Fibroblast of skin of left quadriceps (primary cell): ENCODE measurements around the gene SMG6.

ENCODE experiments used
- DNase-seq, 2 experiments: peaks; one replicate each; pipeline ENCODE4 v3.0.0-alpha.2; 2013; ENCODE audit warnings: low read depth in 2 of 2

Gene SMG6

DNA sequence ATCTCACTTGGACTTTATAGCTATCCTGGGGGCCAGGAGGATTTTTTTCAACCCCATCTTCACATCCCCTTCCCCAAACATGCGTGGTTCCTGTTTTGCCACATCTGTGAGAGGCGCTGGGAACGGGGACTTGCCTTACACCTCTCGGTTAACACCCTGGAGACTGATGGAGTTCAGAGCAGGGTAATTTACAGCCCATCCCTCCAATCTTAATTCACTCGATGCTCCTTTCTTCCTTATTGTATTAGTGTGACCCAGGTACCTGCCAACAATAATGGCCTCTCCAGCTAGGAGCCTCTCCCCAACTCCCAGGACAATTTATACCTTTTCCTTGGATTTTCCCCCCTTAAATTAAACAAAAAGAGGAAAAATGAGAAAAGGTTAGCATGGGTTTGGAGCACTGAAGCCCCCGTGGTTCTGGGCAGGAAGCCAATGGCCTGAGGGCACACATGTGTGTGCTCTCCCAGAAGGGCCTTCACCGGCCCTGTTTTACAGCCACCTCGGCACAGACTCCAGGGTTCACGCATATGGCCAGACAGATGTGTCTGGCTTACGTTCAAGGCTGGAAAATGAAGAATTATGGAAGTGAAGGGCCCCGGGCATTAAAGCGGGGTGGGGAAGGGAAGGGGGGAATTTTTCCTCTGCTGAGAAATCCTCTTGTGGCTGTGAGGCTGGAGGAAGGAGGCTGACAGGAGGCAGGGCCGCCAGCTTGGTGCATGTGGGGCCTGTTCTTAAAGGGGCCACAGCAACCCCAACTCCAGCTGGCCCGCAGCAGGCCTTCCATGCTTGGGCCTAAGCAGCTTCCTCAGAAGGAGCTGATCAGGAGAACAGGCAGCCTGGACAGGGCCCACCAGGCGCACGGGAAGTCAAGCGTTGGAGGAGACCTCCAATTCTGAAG, 227.2 kb downstream of the SMG6 start:
- no peak for DNase-seq

DNA sequence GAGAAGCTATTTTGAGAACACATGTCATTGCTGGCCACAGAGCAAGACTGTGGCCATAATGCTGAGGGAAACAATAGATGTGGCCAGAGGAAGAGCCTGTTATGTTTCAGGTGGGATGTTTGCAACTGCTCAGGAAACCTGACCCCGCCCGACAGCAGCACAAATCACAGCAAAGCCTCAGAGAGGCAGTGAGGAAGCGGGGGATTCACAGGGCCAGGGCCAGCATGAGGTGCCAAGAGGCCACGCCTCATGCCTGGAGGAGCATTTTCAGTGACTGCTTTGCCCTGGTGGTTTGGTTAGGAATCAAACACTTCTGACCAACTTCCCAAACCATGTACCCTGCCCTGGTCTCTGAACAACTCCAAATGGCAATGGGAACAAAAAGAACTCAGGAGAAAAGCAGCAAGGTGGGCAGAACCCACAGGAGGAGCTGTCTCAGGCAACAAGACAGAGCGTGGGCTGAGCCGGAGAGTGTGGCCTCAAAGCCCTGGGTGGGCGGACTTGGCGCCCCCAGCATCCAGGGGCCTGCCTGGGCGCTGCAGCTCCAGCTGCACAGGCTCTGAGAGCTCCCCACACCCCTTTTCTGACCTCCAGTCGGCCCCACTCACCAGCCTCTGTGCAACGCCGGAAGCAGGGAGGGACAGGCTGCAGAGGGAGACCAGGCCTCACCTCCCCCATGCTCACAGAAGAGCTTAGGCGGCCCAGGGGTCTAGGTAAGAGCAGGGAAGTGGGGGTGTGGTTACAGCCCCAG, 228.1 kb downstream of the SMG6 start:
- DNase-seq: no peak

DNA sequence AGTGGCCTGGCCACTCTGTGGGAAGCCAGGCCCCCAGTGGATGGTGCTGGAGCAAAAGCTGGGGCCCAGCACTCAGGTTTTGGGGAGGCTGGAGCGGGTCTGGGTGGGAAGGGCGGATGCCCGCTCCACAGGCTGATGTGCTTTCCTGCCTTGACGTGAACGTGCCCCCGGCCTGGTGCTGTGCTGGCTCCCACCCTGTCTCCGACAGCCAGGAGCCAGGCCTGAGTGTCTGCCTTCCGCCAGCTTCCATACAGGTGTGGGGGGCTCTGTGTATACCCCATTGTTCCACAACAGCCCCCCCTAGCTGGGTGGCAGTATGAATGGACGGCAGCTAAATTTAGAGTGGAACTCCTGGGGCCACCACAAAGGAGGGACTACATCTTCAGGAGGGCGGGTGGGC, 228.7 kb downstream of the SMG6 start:
- no peak for DNase-seq

GRCh38 chr17:2071455-2072281, 231.9 kb downstream of the SMG6 start:
- no peak for DNase-seq

DNA sequence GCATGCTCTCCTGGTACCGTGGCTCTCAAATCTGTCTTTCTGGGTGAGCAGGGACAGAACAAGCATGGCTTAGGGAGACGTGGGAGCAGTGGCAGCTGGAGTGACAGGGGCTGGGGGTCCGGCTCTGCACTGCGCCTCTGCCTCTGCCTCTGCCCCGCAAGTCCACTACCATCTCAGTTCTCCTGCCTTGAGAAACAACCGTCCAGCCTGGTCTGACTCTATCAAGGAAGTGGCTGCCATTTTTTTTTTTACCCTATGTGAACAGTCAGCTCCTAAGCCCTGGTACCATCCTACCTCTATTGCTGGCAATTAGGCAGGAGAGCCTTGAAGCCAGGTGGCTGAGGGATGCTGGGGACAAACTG, 232.6 kb downstream of the SMG6 start:
- DNase-seq: no peak

DNA sequence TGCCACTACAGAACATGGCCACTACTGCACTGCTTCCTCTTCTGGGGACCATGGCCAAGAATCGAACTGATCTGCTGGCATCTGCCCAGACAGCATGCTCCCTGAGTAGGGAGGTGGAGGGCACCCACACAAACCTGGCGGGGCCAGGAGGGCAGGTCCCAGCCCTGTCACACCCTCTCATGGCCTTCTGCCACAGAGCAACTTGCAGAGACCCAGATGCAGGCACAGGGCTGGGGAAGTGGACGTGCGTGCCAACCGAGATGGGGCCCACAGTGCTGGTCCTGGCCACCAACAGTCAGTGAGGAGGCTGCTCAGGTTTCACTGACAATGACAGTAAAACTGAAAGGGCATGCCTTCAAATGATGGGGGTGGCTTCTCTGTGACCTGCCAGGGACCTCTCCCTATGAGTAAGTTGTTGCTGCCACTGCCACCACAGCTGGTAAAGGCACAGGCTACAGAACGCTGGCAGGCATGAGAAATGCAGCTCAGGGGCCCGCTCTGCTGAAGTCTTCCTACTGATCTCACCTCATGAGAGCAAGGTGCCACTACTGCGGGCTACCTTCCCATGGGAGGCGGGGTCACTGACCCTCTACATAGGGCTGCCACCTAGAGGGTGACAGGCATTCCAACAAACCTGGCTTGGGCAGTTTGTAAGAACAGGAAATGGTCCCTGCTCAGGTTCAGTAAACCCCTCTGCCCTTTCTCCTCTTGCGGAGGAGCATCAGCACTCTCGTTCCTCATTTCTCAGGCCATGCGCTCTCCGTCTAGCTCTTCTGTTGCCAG, 233.2 kb downstream of the SMG6 start:
- DNase-seq: no peak

DNA sequence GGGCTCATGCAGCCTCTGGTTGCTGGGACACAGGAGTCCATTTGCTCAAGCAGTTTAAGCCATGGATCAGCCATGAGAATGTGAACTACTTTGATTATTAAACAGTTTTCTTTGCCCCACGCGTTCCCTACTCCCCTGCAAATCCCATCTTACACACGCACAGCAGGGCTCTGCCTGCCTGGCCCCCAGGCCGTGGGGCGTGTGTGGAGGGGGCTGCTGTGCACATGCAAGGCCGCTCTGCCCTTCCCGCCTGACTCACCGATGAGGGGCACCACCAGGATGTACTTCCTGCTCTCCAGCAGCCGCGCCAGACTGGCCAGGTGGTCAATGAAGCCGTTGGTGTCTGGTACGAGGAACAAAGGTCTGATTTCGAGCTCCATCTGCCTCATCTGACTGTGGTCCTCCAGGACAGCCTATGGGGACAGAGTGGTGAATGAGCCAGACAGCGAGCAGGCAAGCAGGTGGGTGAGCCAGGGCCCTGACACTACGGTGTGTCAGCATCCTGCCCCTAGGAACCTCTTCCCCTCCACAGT, 235.0 kb downstream of the SMG6 start:
- no peak for DNase-seq

- DNase-seq: peak; percentile 67 to 68
These were observed 235.5 kb downstream of the SMG6 start for GRCh38 chr17:2068031-2068518.

DNA sequence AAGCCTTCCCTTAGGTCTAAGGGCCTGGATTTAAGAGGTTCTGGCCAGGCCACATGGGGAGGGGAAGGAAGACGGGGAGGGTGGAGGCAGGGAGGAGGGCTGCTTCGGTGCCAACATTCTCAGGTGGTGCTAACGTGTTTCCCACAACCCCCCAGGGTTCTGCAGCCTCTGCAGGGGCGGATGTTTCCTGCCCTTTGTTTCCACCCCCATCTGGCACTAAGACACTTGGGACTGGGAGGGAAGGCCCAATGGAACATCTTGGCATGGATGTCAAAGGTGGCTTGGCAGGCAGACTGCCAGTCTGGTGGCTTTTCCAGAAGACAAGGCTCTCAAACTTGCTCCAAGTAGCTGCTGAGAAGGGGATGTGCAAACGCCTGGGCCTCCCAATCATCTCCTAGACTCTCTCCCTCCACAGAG, 236.0 kb downstream of the SMG6 start:
- DNase-seq: no peak

- no peak for DNase-seq
These were observed 236.5 kb downstream of the SMG6 start for GRCh38 chr17:2067048-2067561.

GRCh38 chr17:2065949-2066400, 237.6 kb downstream of the SMG6 start:
- DNase-seq: no peak

GRCh38 chr17:2064980-2065785, 238.4 kb downstream of the SMG6 start:
- no peak for DNase-seq

DNA sequence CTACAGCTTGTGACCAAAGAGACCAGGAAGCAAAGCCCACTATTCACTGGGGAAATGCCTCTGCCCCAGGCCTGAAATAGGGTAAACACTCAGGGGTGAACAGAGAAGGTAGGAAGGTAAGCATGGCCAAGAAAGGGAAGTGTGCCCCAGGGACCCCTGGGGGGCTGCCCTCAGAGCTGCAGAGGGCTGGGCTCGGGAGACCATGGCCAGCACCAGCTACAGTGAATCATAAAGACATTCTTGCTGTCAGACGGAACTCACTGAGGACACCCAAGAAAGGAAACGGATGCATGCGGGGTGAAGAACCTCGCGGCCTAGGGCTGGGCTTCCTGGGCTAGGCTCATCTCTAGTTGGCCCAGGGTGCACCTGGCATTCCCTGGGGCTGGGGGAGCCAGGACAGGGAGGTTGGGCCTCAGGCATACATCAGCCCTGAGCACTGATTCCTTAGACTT, 239.0 kb downstream of the SMG6 start:
- no peak for DNase-seq

DNA sequence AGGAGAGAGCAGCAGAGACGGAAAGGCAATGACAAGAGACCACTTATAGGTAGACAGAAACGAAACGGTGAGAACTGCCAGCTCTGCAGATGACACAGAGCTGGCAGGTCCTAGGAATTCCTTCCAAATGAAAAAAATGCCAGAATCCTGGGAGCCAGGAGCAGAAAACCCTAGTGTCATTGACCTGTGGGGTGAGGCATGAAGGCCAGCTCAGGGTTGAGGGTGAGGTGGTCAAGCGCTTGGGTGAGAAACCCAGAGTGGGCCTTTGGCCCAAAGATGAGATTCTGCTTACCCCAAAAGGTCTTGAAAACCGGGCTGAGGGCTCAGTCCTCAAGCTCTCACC, 239.5 kb downstream of the SMG6 start:
- no peak for DNase-seq

DNA sequence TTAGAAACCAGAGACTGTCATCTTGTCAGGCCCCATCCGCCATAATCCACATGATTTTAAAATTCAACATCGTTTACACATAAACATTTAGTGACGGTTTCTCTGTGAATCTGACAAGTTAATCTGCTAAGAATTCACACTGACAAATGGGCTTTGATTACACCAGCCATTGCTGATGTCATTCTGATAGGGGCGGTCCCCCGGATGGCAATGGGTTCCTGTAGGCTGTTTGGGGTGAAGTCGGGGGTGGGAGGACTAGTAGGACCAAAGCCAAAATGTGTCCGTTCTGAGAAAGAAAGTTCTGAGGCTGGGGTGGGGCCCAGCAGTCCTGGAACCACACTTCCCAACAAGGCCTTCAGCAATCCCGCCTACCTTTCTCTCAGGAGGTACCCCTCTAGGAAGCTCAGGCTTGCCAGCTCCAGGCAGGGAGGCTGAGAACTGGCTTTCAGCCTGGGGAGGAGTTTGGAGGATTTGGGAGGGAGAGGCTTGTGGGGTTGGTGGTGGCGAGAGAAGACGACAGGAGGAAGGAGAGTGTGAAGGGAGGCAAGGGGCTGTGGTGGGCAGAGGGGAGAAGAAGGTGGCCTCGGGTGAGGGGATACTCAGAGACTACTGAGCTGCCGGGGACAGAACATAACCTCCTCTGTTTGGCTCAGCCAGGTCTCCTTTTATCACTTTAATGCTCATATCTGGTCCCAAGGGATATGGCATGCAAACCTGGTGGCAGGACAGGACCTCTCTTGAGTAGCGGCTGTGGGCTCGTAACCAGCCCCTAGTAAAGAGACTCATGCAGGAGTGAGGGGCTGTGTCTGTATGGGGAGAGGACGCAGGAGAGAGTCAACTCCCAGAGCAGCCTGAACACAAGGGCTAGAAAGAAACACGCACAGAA, 240.1 kb downstream of the SMG6 start:
- peak in 1 of 2 experiments; percentile 69 for DNase-seq

- no peak for DNase-seq
These were observed 240.9 kb downstream of the SMG6 start for GRCh38 chr17:2062571-2063183.

- DNase-seq: no peak
These were observed 242.1 kb downstream of the SMG6 start for GRCh38 chr17:2061441-2061958.
